K562 (cell line): ENCODE measurements around the gene TPRX2. TPM values are rescaled to one million over a fixed set of nuclear protein-coding genes. Genes with fewer than 3 reads are reported as not detected.
A peak's percentile ranks its signal among the peaks of the same experiment; 100 is the strongest.

Experiments
- ATAC-seq: fragments of 200-7000 bp; cut with Tn5 transposase; 3 replicates; pipeline ENCODE4 v1.9.1; 2020; ENCODE audit warnings: moderate library complexity
- BruUV-seq: library from RNA; stranded (reverse); fragments of 400-500 nt; replicated peaks from 2 replicates; lab custom pipeline; 2021; lab: Mats Ljungman, UMichigan
- CTCF ChIA-PET: fragments of 300-600 bp; formaldehyde crosslinking; extraction: SDS; loops from one replicate; lab custom pipeline; 2021; ENCODE audit warnings: low intra/inter-chr PET ratio; lab: Yijun Ruan, JAX
- POLR2A ChIA-PET: fragments of 300-600, 350-650 bp; sonication (Branson Sonifier 250); formaldehyde crosslinking; extraction: SDS; loops from one replicate; lab custom pipeline; 2021; ENCODE audit warnings: antibody characterized with exemption, inconsistent platforms; lab: Yijun Ruan, JAX
- DNase-seq, 4 experiments: peaks; one replicate each; pipeline versions ENCODE4 v3.0.0 to v3.0.0-alpha.2; 2011 to 2018; ENCODE audit warnings: low spot score in 3 of 4, mixed read lengths in 3 of 4; ENCODE audit errors: extremely low read depth in 1 of 4
- FAIRE-seq: peaks from 2 replicates; lab custom pipeline; 2011; peaks lifted over from hg19 to GRCh38; lab: Jason Lieb, UNC
- H2AFZ ChIP-seq: 2 replicates; pipeline ENCODE4 v1.6.0; 2011; ENCODE audit warnings: low read depth, low read length, control low read depth, inconsistent platforms
- H3K27ac ChIP-seq: fragments of 200-600 bp; 3 replicates; pipeline ENCODE4 v1.8.0; 2011; ENCODE audit warnings: low read depth, mild to moderate bottlenecking, control low read depth, inconsistent platforms, low read length, moderate library complexity, mixed read lengths; ENCODE audit errors: extremely low read depth
- H3K27me3 ChIP-seq, 2 experiments: fragments of 300-600 bp in 1 of 2; 2 replicates in 1 of 2; 3 replicates in 1 of 2; pipeline versions ENCODE4 v1.6.0 to v1.8.0; 2011; ENCODE audit warnings: inconsistent platforms in 2 of 2, low read length in 2 of 2, mild to moderate bottlenecking in 1 of 2, mixed read lengths in 1 of 2, moderate library complexity in 1 of 2; ENCODE audit not compliant: control insufficient read depth in 2 of 2, insufficient read depth in 2 of 2
- H3K36me3 ChIP-seq: fragments of 300-600 bp; 3 replicates; pipeline ENCODE4 v1.8.0; 2011; ENCODE audit warnings: mild to moderate bottlenecking, low read length, inconsistent platforms; ENCODE audit not compliant: control insufficient read depth, insufficient read depth
- H3K4me1 ChIP-seq, 2 experiments: fragments of 200-600 bp in 1 of 2; replicated peaks in 1 of 2; 2 replicates in 1 of 2; 3 replicates in 1 of 2; pipeline versions ENCODE4 v1.5.1 to v1.8.0; 2011; ENCODE audit warnings: inconsistent platforms in 2 of 2, low read length in 2 of 2, mild to moderate bottlenecking in 1 of 2, mixed read lengths in 1 of 2, moderate library complexity in 1 of 2; ENCODE audit not compliant: control insufficient read depth in 2 of 2, insufficient read depth in 2 of 2
- H3K4me2 ChIP-seq: 2 replicates; pipeline ENCODE4 v1.6.1; 2011; ENCODE audit warnings: low read length, control low read depth, inconsistent platforms, mixed read lengths; ENCODE audit not compliant: insufficient read depth
- H3K4me3 ChIP-seq: fragments of 200-600 bp; sonication (generic), shearing (Covaris generic); 2 replicates; pipeline ENCODE4 v1.5.1; 2016; ENCODE audit warnings: control low read depth, inconsistent platforms
- H3K79me2 ChIP-seq: fragments of 200-600 bp; 3 replicates; pipeline ENCODE4 v1.8.0; 2011; ENCODE audit warnings: low read length, inconsistent platforms; ENCODE audit not compliant: control insufficient read depth, insufficient read depth
- H3K9ac ChIP-seq, 2 experiments: 2 replicates each; pipeline versions ENCODE4 v1.6.0 to v1.6.1; 2011; ENCODE audit warnings: low read depth in 2 of 2, low read length in 2 of 2, control low read depth in 1 of 2, inconsistent platforms in 1 of 2, mild to moderate bottlenecking in 1 of 2, mixed read lengths in 1 of 2; ENCODE audit not compliant: insufficient read depth in 1 of 2
- H3K9me1 ChIP-seq: one replicate; pipeline ENCODE4 v1.6.0; 2011; ENCODE audit warnings: inconsistent platforms, mild to moderate bottlenecking, low read length, moderate library complexity; ENCODE audit not compliant: control insufficient read depth, insufficient read depth
- H3K9me3 ChIP-seq: replicated peaks from 2 replicates; pipeline ENCODE4 v1.5.1; 2011; ENCODE audit warnings: low read depth, low read length, inconsistent platforms; ENCODE audit not compliant: control insufficient read depth, insufficient read depth
- H4K20me1 ChIP-seq: replicated peaks from 2 replicates; pipeline ENCODE4 v1.6.1; 2011; ENCODE audit warnings: low read length, inconsistent platforms, mixed read lengths; ENCODE audit not compliant: control insufficient read depth, insufficient read depth
- CTCF ChIP-seq, 3 experiments: IDR thresholded peaks in 2 of 3; conservative IDR thresholded peaks in 1 of 3; 2 replicates each; pipeline ENCODE4 v1.5.1; 2011 to 2012; ENCODE audit warnings: low read length in 3 of 3, mild to moderate bottlenecking in 3 of 3, control low read depth in 2 of 3, improper control_type of control experiment in 1 of 3, inconsistent platforms in 1 of 3, low read depth in 1 of 3, mixed read lengths in 1 of 3, moderate library complexity in 1 of 3; ENCODE audit not compliant: insufficient read depth in 2 of 3
- ZFP91 ChIP-seq: sonication (generic); formaldehyde crosslinking; IDR thresholded peaks from 2 replicates; pipeline ENCODE4 v1.8.0; 2022; ENCODE audit warnings: mild to moderate bottlenecking, missing genetic modification reagents
- WGBS: fragments of 100-300 bp; shearing (Covaris generic); methylation state at CpG from one replicate; pipeline ENCODE4 v1.1.6; 2016; ENCODE audit warnings: low coverage, mixed read lengths; ENCODE audit not compliant: insufficient coverage; ENCODE audit errors: missing lambda C conversion rate; 5-methylcytosine and 5-hydroxymethylcytosine counted together
- in situ Hi-C: fragments of 300-500 bp; cut with MboI; formaldehyde crosslinking; loops from 4 replicates; pipeline ENCODE4 v1.15.0; 2018; ENCODE audit warnings: inconsistent platforms, mixed read lengths
- intact Hi-C: fragments of 100-400 bp; cut with micrococcal nuclease; formaldehyde crosslinking; loops from 2 replicates; pipeline ENCODE4 v1.14.2; 2022
- polyA plus RNA-seq, 8 experiments: library from polyadenylated mRNA; depleted of rRNA in 4 of 8; stranded (reverse) in 5 of 8; unstranded in 3 of 8; fragments of >200 nt; fragmentation: Nextera tagmentation in 2 of 8; fragmentation: Illumina TruSeq in 1 of 8; extraction: Ambion mirVana in 2 of 8; extraction: Trizol in 1 of 8; gene quantifications; 2 replicates each; pipeline versions ENCODE4 v1.2.1 to v1.2.3, GENCODE V29; 2011 to 2014; ENCODE audit warnings: inconsistent platforms in 1 of 8, missing spikeins in 1 of 8
- total RNA-seq, 7 experiments: library from RNA; depleted of rRNA in 6 of 7; stranded (reverse); fragments of >200 nt in 6 of 7; fragmentation: Illumina TruSeq in 2 of 7; extraction: Trizol in 2 of 7; gene quantifications; 2 replicates each; pipeline versions ENCODE4 v1.2.1 to v1.2.3, GENCODE V29; 2011 to 2021; ENCODE audit warnings: low replicate concordance in 1 of 7

Gene TPRX2
- total and polyA plus RNA-seq, 9 of the 15 experiments (the other 6 are each of a cell fraction or from before 2014, with no cell fraction given): not detected

DNA sequence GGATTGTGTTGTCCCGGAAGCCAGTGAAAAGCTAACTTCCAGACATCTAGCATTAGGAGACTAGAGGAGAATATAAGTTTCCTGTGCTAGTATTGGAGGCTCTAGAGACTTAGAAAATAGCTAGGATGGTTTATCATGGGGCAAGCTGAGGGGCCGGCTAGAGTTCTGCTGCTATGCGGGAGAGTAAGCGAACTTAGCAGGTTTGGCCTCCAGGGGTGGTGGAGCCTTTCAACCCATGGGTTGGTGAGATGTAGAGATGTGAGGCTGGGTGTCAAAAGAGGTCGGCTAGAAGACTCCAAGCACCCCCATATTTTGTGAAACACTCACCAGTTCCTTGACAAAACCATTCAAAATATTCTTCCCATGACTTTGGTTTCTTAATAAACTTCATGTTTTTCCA, 22.7 kb downstream of the TPRX2 start:
- TF ChIP-seq CTCF (IDR thresholded peaks at IDR 0.05 in 2 of 3, conservative IDR thresholded peaks at IDR 0.05 in 1 of 3; ENCODE audit: insufficient read depth in 2 of 3, low read depth in 1 of 3, low read length in 3 of 3) (0 out of 6 replicates have a peak, but pooled peaks of 1 of the 3 experiments have one; percentile 5), ZFP91 (CRISPR knock-in tag) (no peak)
- TF ChIP-seq, all 486 proteins: peak for 1
- ChIA-PET CTCF (no interaction called here), POLR2A (interaction anchor here (0.7 to 1.3 kb wide), 3 partner anchors 10 to 14 kb away, joined by 3 to 10 read pairs (median 4); no protein-coding TSS in a partner anchor)
- no TSS peak for BruUV-seq
- Histone ChIP-seq H3K9ac (no peak overlapping the region), H3K4me2 (no peak overlapping the region), H3K4me1 (peaks cover 5 to 9% of the 10 kb centered on the region in 2 experiments), H3K27ac (no peak overlapping the region), H3K9me3 (peaks cover 2% of the 10 kb centered on the region; the same call in 1 of the 2 replicates), H2AFZ (peak overlapping the region; percentile 34; the same call in 1 of the 2 replicates), H3K27me3 (no peaks in the 10 kb centered on the region), H4K20me1 (no peaks in the 10 kb centered on the region), H3K9me1 (no peaks in the 10 kb centered on the region), H3K4me3 (no peak overlapping the region), H3K36me3 (no peaks in the 10 kb centered on the region), H3K79me2 (no peaks in the 10 kb centered on the region)
- 27% methylated on average over 5 of the region's 5 CpGs for WGBS
- FAIRE-seq: no peak
- in situ Hi-C loops: no loop called here
- intact Hi-C loops: no loop called here
- DNase-seq: peak in 1 of 4 experiments; percentile 18
- ATAC-seq: peak; percentile 71
